ENCODE measurements around the gene ARHGAP8.
"Not testable (repeated sequence)": the region's sequence is repeated elsewhere in the genome, so short reads cannot be mapped to it uniquely, and the experiment has no call there.

The ARHGAP8 gene

GRCh38 chr22:44891791-44892190 lies 139.4 kb downstream of the ARHGAP8 start:
- no peak for DNase-seq

- no peak for DNase-seq
These were observed 139.9 kb downstream of the ARHGAP8 start for GRCh38 chr22:44892243-44892642.

GRCh38 chr22:44892803-44893730 lies 140.7 kb downstream of the ARHGAP8 start:
- DNase-seq: no peak

- DNase-seq: no peak
These were observed 141.3 kb downstream of the ARHGAP8 start for GRCh38 chr22:44893731-44894080.

- DNase-seq: no peak
These were observed 141.9 kb downstream of the ARHGAP8 start for GRCh38 chr22:44894321-44894720.

GRCh38 chr22:44894782-44895181 lies 142.4 kb downstream of the ARHGAP8 start:
- no peak for DNase-seq

DNA sequence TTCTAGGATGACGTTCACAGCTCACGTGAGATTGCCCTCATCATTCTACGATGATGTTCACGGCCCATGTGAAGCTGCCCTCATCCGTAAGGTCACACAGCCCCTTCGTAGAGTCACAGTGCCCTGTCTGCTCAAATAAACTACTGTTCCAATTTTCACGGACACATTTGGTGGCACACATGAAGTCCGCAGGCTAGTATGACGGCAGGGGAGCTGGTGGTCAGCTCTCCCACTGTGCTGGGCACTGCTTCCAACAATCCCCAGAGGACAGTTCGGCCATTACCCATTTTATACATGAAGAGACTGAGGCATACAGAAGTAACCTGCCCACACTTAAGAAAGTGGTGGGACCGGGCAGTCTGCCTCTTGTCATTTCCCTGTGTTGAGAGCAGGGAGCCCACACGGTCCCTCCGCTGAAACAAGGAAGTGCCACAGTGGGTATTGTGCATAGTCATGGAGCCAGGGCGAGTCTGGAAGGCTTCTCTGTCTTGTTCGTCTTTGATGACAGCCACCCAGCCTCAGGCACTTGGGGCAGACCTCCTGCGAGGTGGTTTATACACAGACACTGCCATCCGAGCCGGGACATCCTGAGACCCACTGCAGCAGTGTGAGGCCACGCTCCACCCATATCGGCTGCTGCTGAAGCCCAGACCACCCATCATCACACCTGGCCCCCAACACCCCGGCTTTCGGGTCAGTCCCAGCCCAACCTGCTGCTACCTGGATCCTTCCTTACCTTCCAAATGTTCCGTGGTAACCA lies 143.1 kb downstream of the ARHGAP8 start:
- no peak for DNase-seq

- DNase-seq: no peak
These were observed 145.9 kb downstream of the ARHGAP8 start for GRCh38 chr22:44898236-44898635.

DNA sequence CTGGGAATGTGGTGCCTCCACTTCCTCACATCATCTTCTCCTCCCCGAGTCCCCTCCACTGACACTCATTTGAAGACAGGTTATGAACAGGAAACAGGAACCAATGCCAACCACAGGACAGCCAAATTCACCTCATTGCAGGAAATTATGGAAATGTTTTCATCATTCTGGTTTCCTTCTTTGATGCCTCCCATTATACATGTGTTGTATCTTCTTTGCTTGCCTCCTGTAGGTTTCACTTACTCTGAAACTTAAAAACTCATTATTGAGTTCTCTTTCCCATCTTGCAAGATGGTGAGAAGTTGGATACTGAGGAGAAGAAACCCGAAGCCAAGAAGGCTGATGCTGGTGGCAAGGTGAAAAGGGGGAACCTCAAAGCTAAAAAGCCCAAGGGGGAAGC lies 148.9 kb downstream of the ARHGAP8 start:
- no peak for DNase-seq

DNA sequence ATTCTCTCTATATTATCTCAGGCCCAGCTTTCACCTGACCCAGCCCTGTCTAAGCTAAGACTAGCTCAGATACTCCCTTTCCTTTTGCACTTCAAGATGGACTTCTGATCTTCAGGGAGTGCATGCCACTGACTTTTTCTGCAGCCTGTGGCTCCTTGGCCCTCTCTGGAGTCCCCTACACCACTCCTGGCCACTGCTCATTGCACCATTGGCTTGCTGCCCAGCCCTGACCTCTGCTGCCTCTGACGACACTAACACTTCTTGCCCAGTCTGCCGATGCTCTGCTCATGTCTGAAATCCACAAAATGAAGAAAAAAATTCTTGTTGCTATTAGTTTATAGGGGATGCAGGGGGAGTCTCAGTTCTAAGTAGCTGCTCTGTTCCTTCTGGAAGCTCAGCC lies 150.8 kb downstream of the ARHGAP8 start:
- not testable (repeated sequence) for DNase-seq

DNA sequence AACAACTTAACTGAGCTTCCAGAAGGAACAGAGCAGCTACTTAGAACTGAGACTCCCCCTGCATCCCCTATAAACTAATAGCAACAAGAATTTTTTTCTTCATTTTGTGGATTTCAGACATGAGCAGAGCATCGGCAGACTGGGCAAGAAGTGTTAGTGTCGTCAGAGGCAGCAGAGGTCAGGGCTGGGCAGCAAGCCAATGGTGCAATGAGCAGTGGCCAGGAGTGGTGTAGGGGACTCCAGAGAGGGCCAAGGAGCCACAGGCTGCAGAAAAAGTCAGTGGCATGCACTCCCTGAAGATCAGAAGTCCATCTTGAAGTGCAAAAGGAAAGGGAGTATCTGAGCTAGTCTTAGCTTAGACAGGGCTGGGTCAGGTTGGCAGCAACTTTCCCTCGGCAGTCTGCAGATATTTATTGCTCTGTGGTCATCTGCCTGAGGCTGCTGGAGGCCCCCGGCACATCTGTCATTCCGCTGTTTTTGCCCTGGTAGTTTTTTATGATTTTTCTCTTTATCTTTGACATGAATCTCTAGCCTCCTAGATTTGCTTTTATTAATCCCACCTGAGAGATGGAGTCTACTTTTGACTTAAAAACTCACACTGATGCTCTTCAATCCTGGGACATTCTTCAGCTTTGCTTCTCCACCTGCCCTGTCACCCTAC lies 152.2 kb downstream of the ARHGAP8 start:
- DNase-seq: not testable (repeated sequence)

- no peak for DNase-seq
These were observed 154.0 kb downstream of the ARHGAP8 start for GRCh38 chr22:44906248-44906936.

DNA sequence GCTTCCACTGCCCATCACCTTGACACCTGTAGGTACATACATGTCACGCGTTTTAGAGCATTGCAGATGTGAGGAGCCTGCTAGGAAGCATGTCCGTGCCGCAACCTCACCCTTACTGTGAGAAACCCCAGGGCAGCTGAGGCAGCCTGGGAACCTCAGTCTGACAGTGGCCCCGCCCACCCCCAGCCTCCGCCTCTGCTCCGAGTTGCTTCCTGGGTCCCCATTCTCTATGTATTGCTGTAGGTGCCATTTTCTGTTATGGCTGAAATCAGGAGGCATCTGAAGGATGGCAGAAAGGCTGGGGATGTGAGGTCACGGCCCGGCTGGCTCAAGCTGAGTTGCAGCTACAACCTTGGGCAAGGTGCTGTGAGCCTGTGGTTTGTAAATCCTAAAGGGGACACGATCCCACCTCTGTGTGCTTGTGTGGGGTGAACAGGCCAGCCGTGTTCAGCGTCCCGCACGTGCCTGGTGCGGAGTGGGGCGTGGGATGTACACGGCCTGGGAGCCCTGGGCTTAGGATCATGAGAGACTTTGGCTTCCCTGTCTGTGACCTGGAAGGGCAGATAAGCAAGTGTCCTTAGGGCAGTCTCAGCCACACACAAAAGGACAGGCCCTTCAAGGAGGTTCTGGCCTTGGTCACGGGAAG lies 154.7 kb downstream of the ARHGAP8 start:
- DNase-seq: no peak

DNA sequence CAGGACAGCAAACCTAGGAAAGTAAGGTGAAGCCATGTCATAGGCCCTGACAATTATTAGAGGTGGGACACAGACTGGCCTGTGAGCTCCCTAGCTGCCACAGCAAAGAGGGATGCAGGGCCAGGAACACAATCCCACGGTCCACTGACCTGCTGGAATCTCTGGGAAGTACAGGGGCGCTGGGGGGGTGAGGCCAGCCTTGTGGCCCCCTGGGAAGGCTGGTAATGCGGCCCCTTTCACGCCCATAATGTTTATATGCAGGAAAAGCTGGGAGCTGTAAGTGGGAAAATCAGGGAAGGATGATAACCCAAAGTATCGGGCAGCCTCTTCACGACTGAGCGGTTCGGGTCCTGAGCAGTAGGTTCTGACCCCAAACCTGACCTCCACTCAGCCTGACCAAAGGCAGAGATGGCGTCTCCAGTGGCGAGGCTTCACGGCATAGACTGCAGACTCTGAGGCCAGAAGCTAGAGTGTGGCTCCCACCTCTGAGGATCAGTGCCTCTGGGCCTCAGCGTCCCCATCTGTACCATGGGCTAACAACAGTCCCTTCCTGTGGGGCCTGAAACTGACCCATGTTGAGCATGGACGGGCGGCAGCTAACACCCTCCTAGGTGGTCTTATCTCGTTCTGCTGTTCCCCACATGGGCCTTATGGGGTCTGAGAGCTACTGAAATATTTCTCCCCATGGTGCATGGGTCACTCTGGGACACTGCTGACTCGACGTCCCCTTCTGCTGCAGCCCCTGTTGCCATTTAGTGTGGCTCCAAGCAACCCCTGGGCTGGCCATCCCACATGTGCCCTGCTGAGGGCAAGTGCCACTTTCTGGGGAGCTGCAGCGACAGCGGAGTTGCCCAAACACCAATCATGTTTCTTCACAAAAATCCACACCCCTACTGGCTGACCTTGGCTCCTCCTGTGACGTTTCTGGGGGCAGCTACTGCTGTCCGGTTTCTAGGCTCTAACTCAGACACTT lies 155.7 kb downstream of the ARHGAP8 start:
- no peak for DNase-seq

DNA sequence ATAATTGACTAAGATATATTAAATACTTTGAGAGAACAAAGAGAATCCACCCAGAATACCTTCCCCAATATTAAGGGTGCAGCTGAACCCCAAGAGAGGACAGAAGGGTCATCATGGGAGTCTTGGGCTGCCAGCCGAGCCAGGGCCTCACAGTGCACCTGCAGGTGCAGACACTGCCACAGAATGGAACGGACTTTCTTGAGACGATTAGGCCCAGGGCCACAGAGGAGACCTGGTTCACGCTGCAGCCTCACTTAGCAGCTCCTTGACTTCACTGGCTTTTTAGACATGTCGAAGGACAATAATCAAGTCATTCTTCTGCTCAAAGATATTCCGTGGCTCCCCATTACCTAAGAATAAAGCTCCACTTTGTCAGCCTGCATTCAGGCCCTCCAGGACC lies 156.9 kb downstream of the ARHGAP8 start:
- no peak for DNase-seq

Measured in midbrain (tissue), 1 donor.